Transverse colon (tissue), 4 donors: ENCODE data around the gene KCNH6. TPM values are rescaled to one million over a fixed set of nuclear protein-coding genes. Genes with fewer than 3 reads are reported as not detected.
A peak's percentile ranks its signal among the peaks of the same experiment; 100 is the strongest.

Source experiments
- DNase-seq: peaks from one replicate; pipeline ENCODE4 v3.0.0-alpha.2; 2019
- H3K27ac ChIP-seq, 4 donors: fragments of 200-600 bp; sonication (generic); 2 replicates each; pipeline ENCODE4 v1.5.1; 2016 to 2018; ENCODE audit warnings: inconsistent platforms in 4 of 4
- H3K27me3 ChIP-seq: fragments of 200-600 bp; sonication (generic); 2 replicates; pipeline ENCODE4 v1.5.1; 2017; ENCODE audit warnings: inconsistent platforms
- H3K36me3 ChIP-seq, 4 donors: fragments of 200-600 bp; sonication (generic); 2 replicates each; pipeline ENCODE4 v1.5.1; 2017 to 2019; ENCODE audit warnings: inconsistent platforms in 4 of 4
- H3K4me1 ChIP-seq, 4 donors: fragments of 200-600 bp; sonication (generic); 2 replicates each; pipeline ENCODE4 v1.5.1; 2017 to 2020; ENCODE audit warnings: inconsistent platforms in 4 of 4
- H3K4me3 ChIP-seq, 4 donors: fragments of 200-600 bp; sonication (generic); 1 replicate in 1 of 4; 2 replicates in 3 of 4; pipeline versions ENCODE4 v1.5.1 to v1.6.1; 2017 to 2019; ENCODE audit warnings: inconsistent platforms in 4 of 4
- H3K9me3 ChIP-seq, 2 donors: fragments of 200-600 bp; sonication (generic); 2 replicates each; pipeline ENCODE4 v1.5.1; 2017 to 2019; ENCODE audit warnings: inconsistent platforms in 2 of 2
- EP300 ChIP-seq: sonication (generic); formaldehyde crosslinking; IDR thresholded peaks from one replicate; pipeline ENCODE4 v1.6.1; 2017; ENCODE audit warnings: antibody characterized with exemption, low read depth
- POLR2A ChIP-seq: fragments of 450-650 bp; IDR thresholded peaks from one replicate; pipeline ENCODE4 v1.6.1; 2016; ENCODE audit warnings: antibody characterized with exemption, mild to moderate bottlenecking, moderate library complexity
- POLR2AphosphoS5 ChIP-seq, 3 donors: sonication (generic); formaldehyde crosslinking; IDR thresholded peaks; one replicate each; pipeline ENCODE4 v1.6.1; 2016; ENCODE audit warnings: antibody characterized with exemption in 3 of 3
- WGBS, 2 donors: methylation state at CpG; one replicate each; pipeline ENCODE4 v1.1.5; 2018; ENCODE audit warnings: low coverage in 1 of 2; 5-methylcytosine and 5-hydroxymethylcytosine counted together
- in situ Hi-C, 4 donors: fragments of 200-750 bp; cut with MboI; loops; one replicate each; pipeline versions ENCODE4 v1.15.0 to v1.15.1; 2017; ENCODE audit warnings: low sequenced_read_pairs in 3 of 4, low pct_ligation_motif_present in 1 of 4, low pct_unique_long_range_greater_than_20kb in 1 of 4
- intact Hi-C: fragments of 100-400 bp; cut with DNase I; formaldehyde crosslinking; loops from one replicate; pipeline ENCODE4 v1.15.1; 2023; ENCODE audit warnings: low total_unique reads
- total RNA-seq, 4 donors: library from RNA; depleted of rRNA; stranded (reverse); fragments of >200 nt; gene quantifications; one replicate each; pipeline ENCODE4 v1.1.0, GENCODE V29; 2016
- TF ChIP-seq, protein P1 (sequence below), 5 experiments: fragments of 200-600 bp in 3 of 5; fragments of 450-650 bp in 2 of 5; sonication (generic) in 3 of 5; IDR thresholded peaks; 1 replicate in 2 of 5; 2 replicates in 3 of 5; pipeline ENCODE4 v1.5.1; 2016 to 2017; ENCODE audit warnings: antibody characterized with exemption in 5 of 5, inconsistent platforms in 3 of 5, mild to moderate bottlenecking in 2 of 5, moderate library complexity in 1 of 5

The KCNH6 gene
- total RNA-seq, 4 donors from 2014 or later = 0.48 to 0.96 TPM; not detected in 2

DNA sequence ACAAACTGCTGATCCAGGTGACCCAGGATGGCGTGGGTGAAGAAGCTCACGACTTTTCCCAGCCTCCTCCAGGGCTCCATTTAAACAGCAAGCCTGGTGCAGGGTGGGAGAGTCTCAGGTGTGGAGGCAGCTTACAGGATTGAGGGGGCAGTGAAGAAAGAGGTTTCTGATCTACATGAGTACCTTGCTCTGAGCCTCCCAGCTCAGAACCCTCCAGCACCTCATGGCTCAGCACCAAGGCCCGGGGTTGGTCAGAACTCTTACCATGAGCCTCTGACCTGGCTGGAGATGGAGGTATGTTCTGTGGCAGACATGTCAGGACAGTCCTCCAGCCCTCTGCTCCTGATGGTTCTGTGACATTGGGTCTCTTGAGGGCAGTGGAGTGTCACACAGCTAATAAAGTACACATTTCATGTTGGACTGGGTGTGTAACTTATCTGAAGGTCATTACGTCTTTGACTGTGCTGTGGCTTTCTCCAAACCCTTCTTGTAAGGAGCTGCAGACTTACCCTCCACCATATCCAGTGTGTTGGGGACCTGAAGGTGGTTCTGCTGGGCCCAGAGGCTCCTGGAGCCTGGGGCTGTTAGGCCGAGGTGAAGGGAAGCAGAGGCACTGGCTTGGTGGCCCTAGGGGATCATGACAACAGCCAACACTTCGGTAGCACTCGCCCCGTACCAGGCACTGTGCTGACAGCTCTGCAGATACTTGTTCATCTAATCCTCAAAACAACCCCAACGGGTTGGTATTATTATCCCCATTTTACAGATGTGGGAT is 23.3 kb downstream of the KCNH6 start:
- no peak for DNase-seq
- Histone ChIP-seq H3K36me3 (no peaks in the 10 kb centered on the region), H3K27ac (no peak overlapping the region), H3K27me3 (no peaks in the 10 kb centered on the region), H3K4me3 (no peak overlapping the region), H3K4me1 (peaks cover 0 to 9% (median 5%) of the 10 kb centered on the region in 4 donors), H3K9me3 (no peaks in the 10 kb centered on the region)
- 87 to 100% methylated on average over 1 to 9 of the region's 9 CpGs for WGBS, 2 donors
- intact Hi-C loops (no loop called here), in situ Hi-C loops (no loop called here)
- TF ChIP-seq EP300 (no peak), POLR2AphosphoS5 (IDR thresholded peaks at IDR 0.05) (no peak), POLR2A (no peak)
- TF ChIP-seq, protein P1, sequence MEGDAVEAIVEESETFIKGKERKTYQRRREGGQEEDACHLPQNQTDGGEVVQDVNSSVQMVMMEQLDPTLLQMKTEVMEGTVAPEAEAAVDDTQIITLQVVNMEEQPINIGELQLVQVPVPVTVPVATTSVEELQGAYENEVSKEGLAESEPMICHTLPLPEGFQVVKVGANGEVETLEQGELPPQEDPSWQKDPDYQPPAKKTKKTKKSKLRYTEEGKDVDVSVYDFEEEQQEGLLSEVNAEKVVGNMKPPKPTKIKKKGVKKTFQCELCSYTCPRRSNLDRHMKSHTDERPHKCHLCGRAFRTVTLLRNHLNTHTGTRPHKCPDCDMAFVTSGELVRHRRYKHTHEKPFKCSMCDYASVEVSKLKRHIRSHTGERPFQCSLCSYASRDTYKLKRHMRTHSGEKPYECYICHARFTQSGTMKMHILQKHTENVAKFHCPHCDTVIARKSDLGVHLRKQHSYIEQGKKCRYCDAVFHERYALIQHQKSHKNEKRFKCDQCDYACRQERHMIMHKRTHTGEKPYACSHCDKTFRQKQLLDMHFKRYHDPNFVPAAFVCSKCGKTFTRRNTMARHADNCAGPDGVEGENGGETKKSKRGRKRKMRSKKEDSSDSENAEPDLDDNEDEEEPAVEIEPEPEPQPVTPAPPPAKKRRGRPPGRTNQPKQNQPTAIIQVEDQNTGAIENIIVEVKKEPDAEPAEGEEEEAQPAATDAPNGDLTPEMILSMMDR (IDR thresholded peaks at IDR 0.05) = no peak

DNA sequence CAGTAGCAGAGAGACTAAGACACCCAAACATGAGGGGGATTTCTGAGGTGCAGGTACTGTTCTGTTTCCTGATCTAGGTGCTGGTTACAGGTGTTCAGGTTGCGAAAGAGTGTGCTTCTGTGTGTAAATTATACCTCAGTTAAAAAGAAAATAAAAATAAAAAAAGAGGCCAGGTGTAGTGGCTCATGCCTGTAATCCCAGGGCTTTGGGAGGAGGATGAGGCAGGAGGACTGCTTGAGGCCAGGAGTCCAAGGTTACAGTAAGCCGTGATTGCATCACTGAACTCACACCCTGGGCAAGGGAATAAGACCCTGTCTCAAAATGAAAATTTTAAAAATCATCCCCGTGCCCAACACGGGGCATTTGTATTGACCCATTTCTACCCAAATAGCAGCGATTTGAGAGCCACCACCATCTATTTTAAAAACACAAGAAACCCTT is 23.9 kb downstream of the KCNH6 start:
- Histone ChIP-seq H3K4me1 (peaks cover 1 to 13% (median 8%) of the 10 kb centered on the region in 4 donors), H3K27me3 (no peaks in the 10 kb centered on the region), H3K4me3 (no peak overlapping the region), H3K27ac (no peak overlapping the region), H3K36me3 (no peaks in the 10 kb centered on the region), H3K9me3 (no peaks in the 10 kb centered on the region)
- intact Hi-C loops = no loop called here
- 61 to 100% methylated on average over 1 to 5 of the region's 5 CpGs for WGBS, 2 donors
- in situ Hi-C loops = no loop called here
- no peak for DNase-seq
- TF ChIP-seq EP300 (no peak), POLR2A (no peak), POLR2AphosphoS5 (IDR thresholded peaks at IDR 0.05) (no peak)
- TF ChIP-seq, protein P1 (IDR thresholded peaks at IDR 0.05) = no peak

DNA sequence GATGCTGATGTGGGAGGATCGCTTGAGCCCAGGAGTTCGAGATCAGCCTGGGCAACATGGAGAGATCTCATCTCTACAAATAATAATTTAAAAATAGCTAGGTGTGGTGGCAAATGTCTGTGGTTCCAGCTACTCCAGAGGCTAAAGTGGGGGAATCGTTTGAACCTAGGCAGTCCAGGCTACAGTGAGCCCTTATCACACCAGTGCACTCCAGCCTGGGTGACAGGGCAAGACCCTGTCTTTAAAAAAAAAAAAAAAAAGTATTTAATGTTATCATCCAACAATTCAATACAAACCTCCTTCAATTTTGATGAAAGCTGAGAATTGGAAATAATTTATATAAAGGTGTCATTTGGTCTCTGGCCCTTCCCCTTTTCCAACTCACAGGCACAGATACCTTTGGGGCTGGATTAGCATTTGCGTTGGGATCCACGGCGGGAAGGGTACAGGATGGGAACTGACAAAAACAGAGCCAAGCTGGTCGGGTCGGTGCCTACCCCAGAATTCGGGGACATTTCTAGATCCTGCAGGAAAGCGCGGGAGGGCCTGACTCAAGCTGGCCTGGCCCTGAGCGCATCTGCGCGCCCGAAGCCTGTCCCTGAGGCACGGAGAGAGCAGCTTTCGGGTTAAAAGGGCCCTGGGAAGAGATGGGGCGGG is 26.3 kb downstream of the KCNH6 start:
- no peak for DNase-seq
- Histone ChIP-seq H3K9me3 (no peaks in the 10 kb centered on the region), H3K27me3 (no peaks in the 10 kb centered on the region), H3K4me3 (peak overlapping the region; percentile 9 to 99 (median 84)), H3K4me1 (peaks cover 12 to 35% (median 22%) of the 10 kb centered on the region in 4 donors), H3K36me3 (no peaks in the 10 kb centered on the region), H3K27ac (peak overlapping the region; percentile 90 to 97 (median 95))
- intact Hi-C loops (no loop called here), in situ Hi-C loops (no loop called here)
- 17 to 55% methylated on average over 5 to 18 of the region's 18 CpGs for WGBS, 2 donors
- TF ChIP-seq POLR2A (no peak), POLR2AphosphoS5 (IDR thresholded peaks at IDR 0.05) (no peak), EP300 (no peak)
- TF ChIP-seq, protein P1 (IDR thresholded peaks at IDR 0.05) = no peak
